Panc1 (cell line): ENCODE measurements around the gene CYP2C18.

Experiments
- POLR2AphosphoS5 ChIP-seq: IDR thresholded peaks from 2 replicates; pipeline ENCODE4 v1.6.1; 2012; ENCODE audit warnings: mild to moderate bottlenecking, low read depth, low read length, moderate library complexity
- TCF7L2 ChIP-seq: IDR thresholded peaks from 2 replicates; pipeline ENCODE4 v1.6.1; 2011; ENCODE audit warnings: mild to moderate bottlenecking, low read depth, low read length, inconsistent platforms
- TF ChIP-seq, protein P1 (sequence below), 2 experiments: IDR thresholded peaks; 2 replicates each; pipeline ENCODE4 v1.6.1; 2011 to 2012; ENCODE audit warnings: low read depth in 2 of 2, control low read depth in 1 of 2, low read length in 1 of 2, mild to moderate bottlenecking in 1 of 2, moderate library complexity in 1 of 2; ENCODE audit not compliant: insufficient read depth in 1 of 2

DNA sequence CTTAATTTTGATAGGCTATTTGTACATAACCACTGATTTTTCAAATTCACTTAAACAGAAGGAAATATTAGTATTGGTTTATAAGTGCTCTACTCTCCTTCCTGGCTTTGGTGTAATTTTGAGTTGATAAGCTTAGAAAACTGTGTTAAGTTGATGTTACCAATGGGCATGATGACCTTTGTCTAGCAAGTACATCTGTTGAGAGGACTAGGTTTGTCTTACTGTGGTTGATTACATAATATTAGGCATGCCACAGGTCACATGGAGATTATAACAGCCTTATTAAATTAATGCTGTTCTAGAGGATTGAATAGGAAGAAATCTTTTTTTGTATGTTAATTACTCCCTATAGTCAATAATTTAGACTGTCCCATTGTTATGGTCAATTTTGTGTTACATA lies 27.0 kb downstream of the CYP2C18 start:
- TF ChIP-seq, protein P1, sequence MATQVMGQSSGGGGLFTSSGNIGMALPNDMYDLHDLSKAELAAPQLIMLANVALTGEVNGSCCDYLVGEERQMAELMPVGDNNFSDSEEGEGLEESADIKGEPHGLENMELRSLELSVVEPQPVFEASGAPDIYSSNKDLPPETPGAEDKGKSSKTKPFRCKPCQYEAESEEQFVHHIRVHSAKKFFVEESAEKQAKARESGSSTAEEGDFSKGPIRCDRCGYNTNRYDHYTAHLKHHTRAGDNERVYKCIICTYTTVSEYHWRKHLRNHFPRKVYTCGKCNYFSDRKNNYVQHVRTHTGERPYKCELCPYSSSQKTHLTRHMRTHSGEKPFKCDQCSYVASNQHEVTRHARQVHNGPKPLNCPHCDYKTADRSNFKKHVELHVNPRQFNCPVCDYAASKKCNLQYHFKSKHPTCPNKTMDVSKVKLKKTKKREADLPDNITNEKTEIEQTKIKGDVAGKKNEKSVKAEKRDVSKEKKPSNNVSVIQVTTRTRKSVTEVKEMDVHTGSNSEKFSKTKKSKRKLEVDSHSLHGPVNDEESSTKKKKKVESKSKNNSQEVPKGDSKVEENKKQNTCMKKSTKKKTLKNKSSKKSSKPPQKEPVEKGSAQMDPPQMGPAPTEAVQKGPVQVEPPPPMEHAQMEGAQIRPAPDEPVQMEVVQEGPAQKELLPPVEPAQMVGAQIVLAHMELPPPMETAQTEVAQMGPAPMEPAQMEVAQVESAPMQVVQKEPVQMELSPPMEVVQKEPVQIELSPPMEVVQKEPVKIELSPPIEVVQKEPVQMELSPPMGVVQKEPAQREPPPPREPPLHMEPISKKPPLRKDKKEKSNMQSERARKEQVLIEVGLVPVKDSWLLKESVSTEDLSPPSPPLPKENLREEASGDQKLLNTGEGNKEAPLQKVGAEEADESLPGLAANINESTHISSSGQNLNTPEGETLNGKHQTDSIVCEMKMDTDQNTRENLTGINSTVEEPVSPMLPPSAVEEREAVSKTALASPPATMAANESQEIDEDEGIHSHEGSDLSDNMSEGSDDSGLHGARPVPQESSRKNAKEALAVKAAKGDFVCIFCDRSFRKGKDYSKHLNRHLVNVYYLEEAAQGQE (IDR thresholded peaks at IDR 0.05; ENCODE audit: insufficient read depth in 1 of 2, low read depth in 2 of 2, low read length in 1 of 2), result no peak
- TF ChIP-seq TCF7L2, result no peak
- no peak for TF ChIP-seq POLR2AphosphoS5
